ENCODE results near the gene ATG16L2. TPM values are rescaled to one million over a fixed set of nuclear protein-coding genes. Genes with fewer than 3 reads are reported as not detected.

Gene ATG16L2
- total and polyA plus RNA-seq, 9 of the 15 experiments (the other 6 are each of a cell fraction or from before 2014, with no cell fraction given) = 0.18 to 11.2 (median 6.2) TPM

GRCh38 chr11:72776117-72776843 is 37.9 kb upstream of the ATG16L2 start (continued):
- TF ChIP-seq C11orf30 (IDR thresholded peaks at IDR 0.05; ENCODE audit: low read depth) (peak; percentile 94), KLF1 (tag; IDR thresholded peaks at IDR 0.05) (peak; percentile 54; the same call in 1 of the 2 replicates), GTF2B (IDR thresholded peaks at IDR 0.05; ENCODE audit: extremely low read depth, insufficient read length) (no peak), SRSF1 (IDR thresholded peaks at IDR 0.05; ENCODE audit: low read depth, low read length) (no peak), HLTF (IDR thresholded peaks at IDR 0.05) (no peak), IRF1 (CRISPR knock-in tag; IDR thresholded peaks at IDR 0.05; ENCODE audit: borderline replicate concordance) (no peak), CXXC5 (CRISPR knock-in tag; IDR thresholded peaks at IDR 0.05) (peak; percentile 69), ZBED1 (IDR thresholded peaks at IDR 0.05) (no peak), RBBP5 (IDR thresholded peaks at IDR 0.05; ENCODE audit: borderline replicate concordance, insufficient read depth, low read length, poor library complexity, severe bottlenecking) (no peak), ZNF197 (CRISPR knock-in tag; IDR thresholded peaks at IDR 0.05; ENCODE audit: low read depth) (peak; percentile 79; the same call in 1 of the 2 replicates), HNRNPH1 (optimal IDR thresholded peaks at IDR 0.05; ENCODE audit: low read depth, low read length) (no peak), TCF7L2 (IDR thresholded peaks at IDR 0.05; ENCODE audit: low read depth, low read length) (no peak), SMARCC2 (IDR thresholded peaks at IDR 0.05; ENCODE audit: low read depth) (peak; percentile 87), POLR2AphosphoS5 (IDR thresholded peaks at IDR 0.05; ENCODE audit: control insufficient read depth, insufficient read depth, low read depth, low read length) (peak; percentile 64)

Data from K562 (cell line).